HG03457 (cell line): ENCODE measurements around the gene ARRB2.
"Not testable (repeated sequence)": the region's sequence is repeated elsewhere in the genome, so short reads cannot be mapped to it uniquely, and the experiment has no call there.

ENCODE experiments used
- ATAC-seq: cut with Tn5 transposase; IDR thresholded peaks from one replicate; pipeline ENCODE4 v1.9.1; 2021; ENCODE audit warnings: moderate number of reproducible peaks; ENCODE audit not compliant: unreplicated experiment

ARRB2 gene

GRCh38 chr17:4699401-4700056 lies 10.9 kb upstream of the ARRB2 start:
- ATAC-seq, result not testable (repeated sequence)

- no peak for ATAC-seq
Observed at GRCh38 chr17:4701116-4701515, 9.3 kb upstream of the ARRB2 start.

GRCh38 chr17:4703330-4703691 lies 7.1 kb upstream of the ARRB2 start:
- no peak for ATAC-seq

- ATAC-seq, result not testable (repeated sequence)
Observed at GRCh38 chr17:4704574-4704907, 5.9 kb upstream of the ARRB2 start.

- ATAC-seq, result no peak
Observed at GRCh38 chr17:4704991-4705390, 5.4 kb upstream of the ARRB2 start.

- no peak for ATAC-seq
Observed at GRCh38 chr17:4706121-4706520, 4.3 kb upstream of the ARRB2 start.

- no peak for ATAC-seq
Observed at GRCh38 chr17:4708436-4708835, 2.0 kb upstream of the ARRB2 start.

GRCh38 chr17:4710693-4711634 lies 532 bp downstream of the ARRB2 start:
- no peak for ATAC-seq

- no peak for ATAC-seq
Observed at GRCh38 chr17:4711661-4712181, 1.3 kb downstream of the ARRB2 start.

GRCh38 chr17:4712526-4712925 lies 2.1 kb downstream of the ARRB2 start:
- ATAC-seq, result no peak

- ATAC-seq, result not testable (repeated sequence)
Observed at GRCh38 chr17:4714340-4715062, 4.1 kb downstream of the ARRB2 start.

- no peak for ATAC-seq
Observed at GRCh38 chr17:4715063-4715744, 4.8 kb downstream of the ARRB2 start.

- no peak for ATAC-seq
Observed at GRCh38 chr17:4716081-4716480, 5.6 kb downstream of the ARRB2 start.

- no peak for ATAC-seq
Observed at GRCh38 chr17:4717791-4718190, 7.4 kb downstream of the ARRB2 start.

GRCh38 chr17:4718276-4718675 lies 7.8 kb downstream of the ARRB2 start:
- ATAC-seq, result no peak

GRCh38 chr17:4719146-4719545 lies 8.7 kb downstream of the ARRB2 start:
- ATAC-seq, result no peak

GRCh38 chr17:4719684-4720221 lies 9.3 kb downstream of the ARRB2 start:
- ATAC-seq, result no peak

- no peak for ATAC-seq
Observed at GRCh38 chr17:4720787-4721186, 10.4 kb downstream of the ARRB2 start.

GRCh38 chr17:4721203-4722135 lies 11.0 kb downstream of the ARRB2 start:
- ATAC-seq, result no peak
